NOMO-1 treated with DMSO at 0.1 percent for 48 hours (cell line): ENCODE results near the gene ICOSLG.
"Not testable (repeated sequence)": the region's sequence is repeated elsewhere in the genome, so short reads cannot be mapped to it uniquely, and the experiment has no call there.

Experiments used
- DNase-seq: peaks from one replicate; lab custom pipeline; 2025; ENCODE audit not compliant: unreplicated experiment; lab: John Stamatoyannopoulos, UW

ICOSLG gene

GRCh38 chr21:44227614-44228013 is 13.1 kb downstream of the ICOSLG start:
- not testable (repeated sequence) for DNase-seq

GRCh38 chr21:44225605-44226004 is 15.1 kb downstream of the ICOSLG start:
- DNase-seq = not testable (repeated sequence)

DNA sequence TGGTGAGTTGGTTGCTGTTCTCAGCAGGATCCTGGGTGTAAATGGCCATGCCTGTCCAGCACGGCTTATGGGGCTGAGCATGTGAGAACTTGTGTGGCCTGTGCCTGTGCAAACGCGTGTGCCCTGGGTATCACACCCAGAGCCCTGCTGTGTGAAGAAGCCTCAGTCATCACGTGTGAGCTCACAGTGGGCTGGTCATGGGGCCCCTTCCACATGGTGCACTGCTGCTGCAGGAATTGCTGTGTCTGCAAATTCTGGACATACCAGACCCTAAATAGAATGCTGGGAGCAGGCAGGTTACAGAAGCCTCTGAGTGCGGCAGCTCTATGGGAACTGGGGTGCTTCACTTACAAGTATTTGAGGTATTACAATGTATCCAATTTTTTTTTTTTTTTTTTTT is 17.4 kb downstream of the ICOSLG start:
- not testable (repeated sequence) for DNase-seq

DNA sequence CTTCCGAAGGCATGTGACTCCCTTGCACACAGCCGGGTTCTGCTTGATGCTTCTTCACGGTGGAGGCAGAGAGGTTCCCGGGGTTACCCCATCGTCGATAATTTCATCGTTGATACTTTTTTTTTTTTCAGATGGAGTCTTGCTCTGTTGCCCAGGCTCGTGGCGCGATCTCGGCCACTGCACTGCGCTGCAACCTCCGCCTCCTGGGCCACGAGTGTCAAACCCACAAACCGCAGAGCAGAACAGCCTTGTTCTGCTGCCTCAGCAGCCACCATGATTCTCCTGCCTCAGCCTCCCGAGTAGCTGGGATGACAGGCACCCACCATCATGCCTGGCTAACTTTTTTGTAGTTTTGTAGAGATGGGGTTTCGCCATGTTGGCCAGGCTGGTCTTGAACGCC is 20.1 kb downstream of the ICOSLG start:
- DNase-seq = not testable (repeated sequence)

GRCh38 chr21:44218461-44218860 is 22.3 kb downstream of the ICOSLG start:
- not testable (repeated sequence) for DNase-seq

DNA sequence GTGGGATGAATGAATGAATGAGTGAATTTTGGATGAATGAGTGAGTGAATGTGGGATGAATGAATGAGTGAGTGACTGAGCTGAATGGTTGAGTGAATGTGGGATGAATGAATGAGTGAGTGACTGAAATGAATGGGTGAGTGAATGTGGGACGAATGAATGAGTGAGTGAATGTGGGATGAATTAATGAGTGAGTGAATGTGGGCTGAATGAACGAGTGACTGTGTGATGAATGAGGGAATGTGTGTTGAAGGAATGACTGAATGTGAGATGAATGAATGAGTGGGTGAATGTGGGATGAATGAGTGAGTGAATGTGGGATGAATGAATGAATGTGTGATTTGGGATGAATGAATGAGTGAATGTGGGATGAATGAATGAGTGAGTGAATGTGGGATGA is 28.8 kb downstream of the ICOSLG start:
- DNase-seq = not testable (repeated sequence)

DNA sequence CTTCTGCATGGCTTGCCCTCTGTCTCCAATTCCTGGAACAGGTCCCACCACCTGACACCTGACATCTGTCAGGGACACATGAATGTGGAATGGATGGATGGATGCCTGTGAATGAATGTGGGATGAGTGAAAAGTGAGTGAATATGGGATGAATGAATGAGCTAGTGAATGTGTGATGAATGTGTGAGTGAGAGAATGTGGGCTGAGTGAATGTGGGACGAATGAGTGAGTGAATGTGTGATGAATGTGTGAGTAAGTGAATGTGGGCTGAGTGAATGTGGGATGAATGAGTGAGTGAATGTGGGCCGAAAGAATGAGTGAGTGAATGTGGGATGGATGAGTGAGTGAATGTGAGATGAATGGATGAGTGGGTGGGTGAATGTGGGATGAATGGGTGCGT is 29.2 kb downstream of the ICOSLG start:
- DNase-seq = not testable (repeated sequence)

- not testable (repeated sequence) for DNase-seq
Measured at GRCh38 chr21:44207860-44208646, 32.7 kb downstream of the ICOSLG start.

DNA sequence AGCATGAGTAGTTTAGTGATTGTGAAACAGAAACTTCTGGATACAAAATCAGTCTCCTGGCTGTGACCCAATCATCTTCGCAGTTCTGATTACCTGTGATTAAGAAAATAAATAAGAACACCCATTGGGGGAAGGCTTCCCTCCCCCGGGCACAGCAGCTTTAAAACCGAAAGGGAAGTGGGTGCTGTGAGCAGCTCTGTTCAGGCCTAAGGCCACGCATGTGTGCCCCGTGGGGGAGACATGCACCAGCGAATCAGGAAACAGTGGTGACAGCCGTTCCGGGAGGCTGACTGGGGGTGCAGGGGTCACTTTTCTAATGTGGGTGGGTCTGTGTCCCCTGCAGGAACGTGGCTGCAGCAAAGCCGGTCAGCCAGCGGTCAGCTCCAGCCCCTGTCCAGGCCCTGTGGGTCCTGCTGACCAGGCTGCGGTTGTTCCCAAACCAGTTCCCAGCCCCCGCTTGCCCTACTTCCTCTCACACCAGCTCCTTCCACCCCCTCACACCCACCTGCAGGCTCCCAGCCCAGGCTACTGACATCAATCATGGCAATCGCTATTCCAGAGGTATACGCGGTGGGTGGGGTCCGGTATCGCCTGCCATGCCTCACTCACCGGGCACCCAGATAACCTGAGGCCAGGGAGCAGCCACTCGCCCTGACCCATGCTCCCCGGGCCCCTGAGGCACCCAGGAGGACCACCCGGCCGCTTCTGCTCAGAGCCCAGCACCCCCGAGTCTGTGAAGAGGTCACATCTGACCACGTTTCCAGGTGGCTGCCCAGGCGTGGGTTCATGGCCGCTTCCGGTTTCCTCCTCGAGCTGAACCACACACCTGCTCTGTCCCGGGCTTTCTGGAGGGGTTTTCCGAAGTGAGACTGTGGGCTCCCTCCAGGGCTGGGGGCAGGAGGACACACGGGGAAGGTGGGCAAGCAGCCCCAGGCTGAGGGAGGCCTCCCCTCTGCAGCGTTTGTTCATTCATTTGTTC is 33.8 kb downstream of the ICOSLG start:
- DNase-seq = not testable (repeated sequence)

GRCh38 chr21:44206187-44206586 is 34.6 kb downstream of the ICOSLG start:
- not testable (repeated sequence) for DNase-seq

DNA sequence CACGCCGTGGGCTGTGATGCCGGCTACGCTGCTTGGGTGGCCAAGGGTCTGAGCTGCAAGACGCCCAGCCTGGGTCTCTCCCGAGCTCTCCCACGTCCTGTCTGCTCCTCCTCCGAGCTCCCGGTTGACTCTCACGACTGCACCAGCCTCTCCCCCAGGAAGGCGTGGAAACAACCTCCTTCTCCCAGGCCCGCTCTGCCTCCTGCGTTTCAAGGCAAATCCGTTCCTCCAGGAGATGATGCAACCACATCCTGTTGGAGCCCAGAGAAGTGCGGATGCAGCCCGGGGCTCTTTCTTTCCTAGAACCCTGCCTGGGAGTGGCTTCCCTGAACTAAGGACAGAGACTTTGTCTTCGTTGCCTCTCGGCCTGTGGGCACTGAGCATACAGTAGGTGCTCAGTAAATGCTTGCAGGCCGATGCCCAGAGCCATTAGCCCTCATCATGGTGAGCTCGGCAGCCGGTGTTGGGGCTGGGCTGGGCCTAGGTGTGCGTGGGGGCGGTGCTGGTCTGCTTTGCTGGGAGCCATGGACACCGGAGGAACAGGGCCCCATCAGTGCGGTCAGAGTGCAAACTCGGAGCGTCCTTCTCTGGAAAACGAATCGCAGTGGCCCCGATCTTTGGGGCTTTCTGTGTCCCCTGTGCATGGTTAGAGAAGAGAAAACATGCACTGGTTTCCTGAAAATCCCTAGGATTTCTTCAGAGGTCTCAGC is 38.0 kb downstream of the ICOSLG start:
- DNase-seq = not testable (repeated sequence)

GRCh38 chr21:44199997-44200396 is 40.7 kb downstream of the ICOSLG start:
- not testable (repeated sequence) for DNase-seq

DNA sequence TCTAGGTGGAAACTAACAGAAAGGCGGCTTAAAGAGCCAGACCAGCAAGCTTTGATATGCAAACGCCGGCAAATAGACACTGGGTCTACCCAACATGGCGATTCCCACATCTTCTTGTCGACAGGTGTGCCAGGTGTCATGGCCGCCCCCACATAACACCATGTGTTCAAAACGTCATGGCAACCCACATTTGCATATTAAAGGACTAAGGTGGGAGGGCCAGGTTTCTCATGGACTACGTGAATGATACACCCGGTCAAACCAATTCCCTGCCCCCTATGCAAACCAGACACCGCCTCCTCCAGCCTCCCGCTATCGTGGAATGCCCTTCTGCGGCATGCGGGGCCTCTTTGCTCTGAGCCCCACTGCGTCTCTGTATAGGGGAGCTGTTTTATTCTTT is 41.3 kb downstream of the ICOSLG start:
- no peak for DNase-seq

- DNase-seq = not testable (repeated sequence)
Measured at GRCh38 chr21:44197156-44197516, 43.6 kb downstream of the ICOSLG start.

GRCh38 chr21:44196212-44197155 is 44.3 kb downstream of the ICOSLG start:
- DNase-seq = not testable (repeated sequence)

DNA sequence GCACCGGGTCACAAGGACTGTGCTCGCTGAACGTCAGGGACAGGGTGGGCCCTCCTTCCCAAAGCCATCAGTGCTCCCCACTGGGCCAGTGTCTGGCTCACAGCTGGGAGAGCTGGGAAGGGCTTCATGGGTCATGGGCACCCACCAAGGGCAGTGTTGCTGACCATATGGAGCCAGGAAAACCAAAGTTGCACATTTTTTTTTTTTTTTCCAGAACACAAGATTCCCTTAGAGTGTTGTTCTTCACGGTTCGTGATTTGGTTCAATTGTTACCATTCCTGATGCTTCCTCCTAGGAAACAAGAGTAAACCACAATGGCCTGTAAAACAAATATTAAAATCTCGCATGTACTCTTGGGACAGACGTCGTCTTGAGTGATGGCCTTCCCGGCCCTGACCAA is 45.9 kb downstream of the ICOSLG start:
- DNase-seq = not testable (repeated sequence)

DNA sequence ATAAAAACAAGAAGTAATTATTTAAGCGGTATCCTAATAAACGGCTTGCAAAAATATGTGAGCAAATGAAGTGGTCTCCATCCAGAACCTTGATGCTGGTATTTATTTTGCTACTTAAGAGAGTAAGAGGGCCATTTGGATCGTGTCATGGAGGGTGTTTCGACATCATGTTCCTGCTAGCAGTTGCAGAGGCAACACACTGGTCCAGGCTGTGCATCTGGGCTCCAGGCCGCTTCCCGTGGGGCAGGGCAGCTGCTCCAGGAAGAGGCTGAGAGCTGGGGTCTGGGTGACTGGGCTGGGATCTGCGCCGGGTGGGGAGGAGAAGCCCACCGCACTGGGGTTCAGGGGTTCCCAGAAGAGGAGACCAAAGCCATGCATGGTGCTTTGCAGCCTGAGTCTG is 46.3 kb downstream of the ICOSLG start:
- not testable (repeated sequence) for DNase-seq

GRCh38 chr21:44193108-44193507 is 47.6 kb downstream of the ICOSLG start:
- not testable (repeated sequence) for DNase-seq

DNA sequence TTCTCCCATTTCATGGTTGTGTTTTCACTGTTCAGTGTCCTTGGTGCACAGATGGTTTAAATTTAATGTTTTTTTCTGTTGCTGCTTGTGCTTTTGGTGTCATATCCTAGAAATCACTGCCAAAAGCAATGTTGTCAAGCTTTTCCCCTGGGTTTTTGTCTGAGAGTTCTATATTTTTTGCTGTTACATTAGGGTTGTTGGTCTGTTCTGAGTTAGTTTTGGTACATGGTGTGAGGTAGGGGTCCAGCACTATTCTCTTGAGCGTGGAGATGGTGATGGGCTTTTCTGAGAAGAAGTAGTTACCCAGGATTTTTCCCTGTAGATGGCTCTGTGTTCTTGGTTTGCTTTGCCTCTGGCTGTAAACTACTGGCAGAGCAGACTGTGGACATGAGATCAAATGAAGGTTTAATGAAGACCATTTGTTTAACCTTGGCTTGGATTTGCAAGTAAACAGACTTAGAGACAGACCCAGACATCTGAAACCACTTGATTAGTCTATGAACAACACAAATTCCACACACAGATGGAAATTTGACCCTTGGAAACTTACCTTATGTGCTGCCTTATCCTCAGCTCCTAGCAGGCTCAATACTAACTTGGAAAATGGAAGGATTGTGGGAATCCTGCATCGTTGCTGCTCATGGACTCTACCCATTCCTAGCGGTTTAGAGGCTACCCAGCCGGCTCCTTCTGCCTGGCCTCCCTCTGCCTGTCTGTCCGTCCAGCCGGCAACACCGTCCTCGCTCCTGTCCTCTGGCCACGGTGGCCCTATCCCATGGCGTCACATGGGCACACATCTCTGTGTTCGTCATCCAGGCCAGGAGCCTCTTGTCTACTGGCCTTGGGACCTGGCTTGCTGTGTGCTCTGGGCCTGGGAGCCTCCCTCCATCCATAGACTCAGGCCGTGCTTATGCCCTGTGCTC is 50.1 kb downstream of the ICOSLG start:
- DNase-seq = not testable (repeated sequence)
